GM18502 (cell line): ENCODE measurements around the gene DOCK10.

ENCODE experiments used
- ATAC-seq: cut with Tn5 transposase; IDR thresholded peaks from one replicate; pipeline ENCODE4 v1.9.1; 2021; ENCODE audit warnings: mild to moderate bottlenecking; ENCODE audit not compliant: unreplicated experiment, poor library complexity

The DOCK10 gene

DNA sequence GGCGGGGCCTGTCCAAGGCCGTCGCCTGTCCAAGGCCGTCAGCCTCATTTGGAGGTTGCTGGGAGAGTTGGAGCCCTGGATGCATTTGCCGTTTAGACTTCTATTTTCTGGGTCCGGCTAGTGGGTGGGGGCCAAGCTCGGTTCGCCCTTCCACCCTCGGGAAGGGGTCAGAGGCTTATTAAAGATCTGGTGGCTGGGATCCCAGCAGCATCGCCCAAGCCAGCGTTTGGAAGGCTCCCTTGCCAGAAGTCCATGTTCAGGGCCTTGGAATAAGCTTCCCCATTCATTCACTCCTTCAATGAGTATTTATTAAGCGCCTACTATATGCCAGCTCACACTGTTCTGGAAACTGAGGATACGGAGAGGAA is 516 bp upstream of the DOCK10 start:
- ATAC-seq = no peak

DNA sequence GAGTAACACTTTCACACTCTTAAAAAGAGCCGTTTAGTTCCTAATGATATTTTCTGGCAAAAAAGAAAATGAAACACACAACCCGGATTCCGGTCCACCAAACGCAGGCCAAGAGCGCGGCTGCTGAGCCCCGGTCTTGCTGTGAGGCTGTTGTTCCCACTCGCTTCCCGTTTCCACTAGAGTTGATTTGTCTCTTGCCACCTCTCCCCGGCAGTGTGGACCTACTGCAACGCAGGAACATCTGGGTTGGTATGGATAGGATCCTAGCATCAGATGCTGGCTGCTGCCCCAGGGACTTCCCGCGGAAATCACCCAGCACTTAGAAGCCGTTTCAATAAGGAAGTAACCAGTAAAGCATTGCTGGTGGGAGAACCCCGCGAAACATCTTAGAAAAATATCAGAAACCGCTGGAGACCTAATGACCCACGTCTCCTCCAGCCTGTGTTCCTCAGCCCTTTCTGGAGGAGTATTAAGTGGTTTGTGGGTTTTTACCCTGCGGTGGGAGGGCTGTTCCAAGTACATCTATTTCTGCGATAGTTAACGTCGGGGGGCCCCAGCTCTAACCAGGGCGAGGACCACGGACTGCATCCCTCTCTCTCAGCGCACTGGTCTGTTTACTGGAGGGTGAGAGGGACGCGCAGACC is 939 bp downstream of the DOCK10 start:
- ATAC-seq = peak; percentile 65

DNA sequence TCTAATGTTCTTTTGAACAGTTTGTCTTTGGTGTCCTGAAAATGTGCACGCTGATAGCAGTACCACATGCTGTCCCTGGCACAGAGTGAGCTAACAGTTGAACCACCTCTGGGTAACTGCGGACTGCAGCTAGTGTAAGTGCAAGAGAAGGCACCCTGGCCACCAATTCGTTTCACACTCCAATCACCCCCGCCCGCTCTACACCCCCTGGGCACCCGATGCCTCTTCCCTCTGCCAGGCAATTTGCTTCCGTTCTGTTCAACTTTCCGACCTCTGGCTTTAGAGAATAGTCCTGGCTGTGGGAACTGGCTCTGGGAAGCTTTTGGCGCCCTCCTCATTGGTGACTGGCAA is 1.4 kb downstream of the DOCK10 start:
- peak; percentile 30 for ATAC-seq

DNA sequence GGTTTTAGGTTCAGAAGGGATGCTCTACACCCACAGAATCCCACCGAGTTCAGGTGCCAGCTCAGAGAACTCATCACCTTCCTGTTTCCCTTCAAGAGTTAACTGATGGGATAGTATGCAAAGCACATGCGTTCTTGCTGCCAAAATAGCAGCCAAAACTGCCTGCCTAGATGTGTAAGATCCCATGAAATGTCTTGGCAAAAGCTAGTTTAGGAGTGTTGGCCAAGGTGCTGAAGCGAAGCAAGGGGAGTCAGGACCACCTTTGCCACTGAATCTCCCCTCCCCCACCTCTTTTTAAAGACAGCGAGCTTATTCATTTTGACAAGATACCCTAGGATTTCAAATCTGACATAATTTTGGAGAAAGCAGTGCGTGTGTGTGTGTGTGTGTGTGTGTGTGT is 2.1 kb downstream of the DOCK10 start:
- ATAC-seq = no peak

DNA sequence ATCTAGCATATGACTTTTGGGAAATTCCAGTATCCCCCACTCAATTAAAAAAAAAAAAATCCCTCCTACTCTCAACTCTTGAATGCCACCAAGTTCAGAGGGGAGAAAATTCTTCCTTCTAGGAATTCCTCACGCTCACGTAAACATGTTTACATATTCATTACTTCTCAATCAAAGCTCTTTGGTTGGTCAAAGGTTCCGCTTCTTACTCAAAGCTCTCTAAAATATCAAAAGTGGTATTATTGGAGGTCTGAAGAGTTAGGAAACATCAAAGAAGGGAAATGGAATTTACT is 4.1 kb downstream of the DOCK10 start:
- ATAC-seq = no peak

DNA sequence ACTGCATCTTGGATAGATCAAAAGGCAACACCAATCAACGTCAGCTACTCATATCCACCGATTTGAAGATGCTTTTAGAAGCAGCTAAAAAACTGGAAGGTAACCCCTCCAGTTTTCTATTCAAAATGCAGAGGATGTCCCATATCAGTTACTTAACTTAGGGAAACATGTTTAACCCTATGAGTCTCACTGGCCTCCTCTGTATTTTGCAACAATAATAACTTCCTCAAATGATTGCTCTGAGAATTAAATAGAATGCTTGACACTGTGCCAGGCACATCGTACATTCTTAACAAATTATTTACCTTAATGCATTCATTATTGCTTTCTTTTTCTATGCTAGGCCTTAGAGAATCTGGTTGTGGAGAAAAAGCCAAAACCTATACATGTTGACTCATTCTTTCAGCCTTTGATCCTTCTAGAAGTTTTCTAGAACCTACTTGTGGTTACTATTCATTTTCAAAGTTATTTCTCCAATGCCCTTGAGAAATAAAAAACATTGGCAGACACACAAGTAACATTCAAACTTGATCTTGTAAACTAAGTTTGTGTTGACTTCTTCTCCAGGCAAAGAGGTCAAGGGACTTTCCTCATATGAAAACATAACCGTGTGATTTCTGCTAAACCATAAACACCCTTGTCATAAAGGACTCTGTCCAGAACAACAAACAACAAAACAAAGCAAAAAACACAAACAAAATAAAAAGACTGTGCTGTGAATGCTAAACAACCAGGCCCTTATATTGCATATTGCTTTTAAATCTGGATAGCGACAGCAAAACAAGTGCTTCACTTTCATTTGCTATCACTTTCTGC is 4.6 kb downstream of the DOCK10 start:
- ATAC-seq = no peak

DNA sequence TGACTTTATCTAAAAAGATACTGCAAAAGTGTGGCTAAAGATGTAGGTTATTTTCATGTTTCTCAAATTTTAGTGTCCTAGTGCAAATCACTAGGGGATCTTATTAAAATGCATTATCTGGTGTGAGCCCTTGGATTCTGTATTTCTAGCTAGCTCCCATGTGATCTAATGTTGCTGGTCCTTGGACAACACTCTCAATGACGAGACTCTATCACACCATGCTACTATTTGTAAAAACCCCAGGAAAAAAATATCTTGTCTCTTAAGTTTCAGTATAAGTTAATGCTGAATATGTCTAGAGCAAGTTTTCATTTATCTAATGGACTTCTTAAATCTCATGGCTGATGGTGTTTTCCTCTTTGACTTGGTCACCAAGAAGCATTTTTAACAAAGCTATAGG is 5.8 kb downstream of the DOCK10 start:
- no peak for ATAC-seq

DNA sequence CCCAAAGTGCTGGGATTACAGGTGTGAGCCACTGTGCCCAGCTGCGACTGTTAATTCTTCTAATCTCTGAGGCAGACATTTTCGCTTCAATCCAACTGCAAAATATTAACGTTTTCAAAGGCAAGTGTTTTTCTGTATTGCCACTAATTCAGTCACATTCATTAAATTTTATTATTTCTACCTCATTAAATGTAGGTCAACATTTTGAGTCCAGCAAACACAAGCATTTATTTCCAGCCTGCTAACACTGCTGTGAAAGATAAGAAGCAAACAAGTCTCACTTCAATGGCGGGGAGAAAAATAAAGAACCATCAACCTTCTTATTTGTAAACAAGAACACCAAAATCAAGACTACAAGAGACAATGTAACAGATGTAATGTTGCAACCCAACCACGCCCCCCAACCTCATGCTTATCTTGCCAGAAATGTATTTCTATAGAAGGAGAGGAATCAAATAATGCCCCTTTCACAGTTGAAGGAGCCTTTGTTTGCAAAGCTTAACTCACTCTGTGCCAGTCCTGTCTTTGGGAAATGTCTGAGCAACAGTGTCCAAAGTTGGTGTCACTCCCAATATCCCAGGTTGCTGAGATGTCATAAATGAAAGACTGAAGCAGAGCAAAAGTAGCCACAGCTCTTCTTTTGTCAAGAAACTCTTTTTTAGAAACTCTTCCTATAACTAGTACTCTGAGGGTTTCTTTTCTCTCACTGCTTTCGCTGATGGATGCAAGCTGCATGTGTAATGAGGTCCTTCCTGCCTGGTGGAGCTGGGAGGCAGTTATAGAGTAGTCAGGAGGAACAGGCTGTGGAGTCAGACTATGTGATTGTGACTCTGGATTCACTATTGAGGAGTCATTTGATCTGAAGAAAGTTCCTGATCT is 8.6 kb downstream of the DOCK10 start:
- no peak for ATAC-seq

DNA sequence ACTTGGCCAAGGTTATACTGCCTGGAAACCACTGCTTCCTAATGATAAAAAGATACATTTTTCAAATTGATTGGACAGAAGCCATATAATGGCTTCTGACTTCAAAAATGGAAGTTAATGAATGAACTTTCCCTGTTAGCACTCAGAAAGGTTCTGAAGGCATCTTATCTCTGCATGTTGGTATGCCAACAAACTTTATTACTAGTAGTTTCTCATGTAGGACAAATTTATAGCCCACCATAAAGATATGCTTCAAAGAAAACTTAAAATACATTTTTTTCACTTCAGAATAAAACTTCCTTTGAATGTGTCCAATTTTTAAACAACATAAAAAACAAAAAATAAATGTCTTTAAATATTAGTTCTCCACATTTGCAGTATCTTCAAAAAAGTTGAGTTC is 10.0 kb downstream of the DOCK10 start:
- no peak for ATAC-seq

DNA sequence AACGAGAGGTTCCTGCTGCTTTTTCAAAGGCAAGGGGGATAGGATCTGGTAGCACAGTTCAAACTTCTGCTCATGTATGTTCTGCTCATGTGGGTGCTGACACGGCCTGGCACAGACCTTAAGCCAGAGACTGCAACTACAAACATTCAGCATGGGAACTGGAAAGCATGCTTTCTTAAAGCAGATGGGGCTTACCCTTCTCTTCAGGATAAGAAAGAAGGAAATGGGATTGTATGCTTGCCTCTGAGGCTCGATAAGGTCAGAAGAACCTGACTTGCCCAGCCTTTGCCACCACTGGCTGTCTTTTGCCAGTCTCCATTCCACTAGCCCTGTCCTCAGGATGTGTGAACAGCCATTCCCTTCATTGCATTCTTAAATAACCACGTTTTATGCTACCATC is 10.7 kb downstream of the DOCK10 start:
- ATAC-seq = no peak

DNA sequence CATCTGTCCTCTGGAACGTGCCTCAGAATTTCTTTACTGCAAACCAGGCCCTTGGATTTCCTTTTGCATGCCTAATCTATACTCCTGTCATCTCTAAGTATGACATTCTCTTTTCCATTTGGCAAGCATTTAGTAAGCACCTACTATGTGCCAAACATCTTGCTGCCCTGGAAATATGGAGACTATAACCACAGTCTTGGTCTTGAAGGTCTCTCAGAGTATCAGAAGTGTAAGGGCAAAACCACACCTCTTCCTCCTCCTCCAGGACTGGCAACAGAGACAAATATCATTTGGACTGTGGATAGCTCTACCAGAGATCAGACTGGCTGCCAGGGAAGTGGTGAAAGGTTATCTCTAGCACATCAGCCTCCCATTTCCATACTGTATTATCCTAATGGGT is 11.4 kb downstream of the DOCK10 start:
- no peak for ATAC-seq

DNA sequence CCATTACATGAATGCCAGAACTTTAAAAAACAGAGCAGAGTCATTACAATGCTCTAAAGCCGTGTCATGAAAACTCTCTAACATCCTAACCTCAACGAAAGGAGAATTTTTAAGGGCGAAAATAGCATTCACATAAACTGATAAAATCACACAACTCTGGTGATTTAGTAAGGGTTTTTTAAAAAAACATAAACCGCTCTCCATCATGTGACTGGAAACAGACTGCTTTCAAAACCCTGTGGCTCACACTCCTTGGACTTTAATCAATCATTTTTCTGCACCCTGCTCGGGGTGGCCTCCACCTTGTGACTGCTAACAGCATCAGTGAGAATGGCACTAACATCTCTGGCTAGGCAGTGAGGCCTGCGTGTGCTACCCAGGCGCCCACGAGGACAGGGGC is 12.1 kb downstream of the DOCK10 start:
- ATAC-seq = no peak

DNA sequence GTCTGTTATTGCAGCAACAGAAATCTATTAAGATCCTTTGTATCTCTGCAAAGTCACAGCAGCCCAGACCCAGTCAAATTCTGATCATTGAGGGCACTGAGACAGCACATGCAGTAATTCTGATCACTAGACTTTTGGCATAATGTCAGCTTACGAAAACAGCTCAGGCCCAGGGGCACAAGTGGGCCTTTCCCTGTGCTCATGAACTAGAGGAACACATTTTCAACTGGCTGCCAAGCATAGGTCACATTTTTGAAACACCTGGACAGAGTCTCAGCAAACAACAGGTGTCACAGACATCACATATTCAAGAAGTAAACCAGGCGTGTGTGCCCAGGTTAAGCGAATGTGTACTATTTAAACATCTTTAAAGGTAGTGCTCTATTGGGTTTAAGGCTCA is 13.7 kb downstream of the DOCK10 start:
- ATAC-seq = no peak

DNA sequence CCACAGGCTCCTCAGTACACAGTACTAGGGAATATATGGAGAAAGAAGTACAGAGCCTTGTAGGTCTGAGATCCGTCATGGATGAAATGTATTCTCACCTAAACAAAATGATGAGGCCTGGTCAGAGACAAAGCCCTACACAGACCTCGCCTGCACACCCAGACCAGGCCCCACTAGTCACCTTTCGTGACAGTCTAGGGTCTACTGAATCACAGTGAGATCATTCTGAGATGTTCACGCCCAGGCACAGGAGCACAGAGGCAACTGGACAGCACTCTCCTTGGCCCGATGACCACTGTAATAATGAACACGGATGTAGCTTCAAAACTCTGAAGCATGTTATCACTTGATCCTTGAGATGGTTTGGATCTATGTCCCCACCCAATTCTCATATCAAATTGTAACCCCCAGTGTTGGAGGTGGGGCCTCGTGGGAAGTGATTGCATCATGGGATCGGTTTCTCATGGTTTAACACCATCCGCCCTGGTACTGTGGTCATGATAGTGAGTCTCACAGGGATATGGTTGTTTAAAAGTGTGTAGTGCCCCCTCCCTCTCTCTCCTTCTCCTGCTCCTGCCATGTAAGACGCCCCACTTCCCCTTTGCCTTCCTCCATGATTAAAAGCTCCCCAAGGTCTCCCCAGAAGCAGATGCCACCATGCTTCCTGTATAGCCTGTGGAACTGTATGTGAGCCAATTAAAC is 15.1 kb downstream of the DOCK10 start:
- no peak for ATAC-seq

DNA sequence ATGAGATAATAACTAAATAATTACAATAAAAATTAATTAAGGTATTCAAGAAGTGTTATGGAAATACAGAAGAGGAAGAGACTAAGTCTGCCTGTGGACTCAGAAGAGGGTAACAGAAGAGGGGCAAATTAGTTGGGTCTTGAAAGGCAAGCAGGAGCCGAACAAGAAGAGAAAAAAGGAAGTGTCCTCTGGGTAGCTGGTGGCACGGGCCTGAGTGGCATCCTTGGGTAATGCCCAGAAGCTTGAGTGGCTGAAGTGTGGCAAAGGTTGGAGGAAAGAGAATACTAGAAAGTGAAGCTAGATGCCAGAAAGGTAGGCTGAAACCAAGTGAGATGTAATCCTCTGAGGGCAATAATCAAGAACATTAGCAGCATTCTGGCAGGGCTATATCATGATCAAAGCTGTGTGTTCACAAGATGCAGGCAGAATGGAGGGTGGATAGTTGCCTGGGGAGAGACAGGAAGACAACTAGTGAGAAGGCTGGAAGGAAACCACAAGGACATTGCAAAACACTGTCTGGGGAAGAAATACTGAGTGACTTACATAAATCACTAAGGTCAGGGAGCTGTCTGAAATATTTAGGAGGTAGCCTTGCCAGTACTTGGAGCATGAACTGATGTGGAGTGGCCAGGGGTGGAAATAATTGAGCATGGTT is 16.2 kb downstream of the DOCK10 start:
- ATAC-seq = no peak

DNA sequence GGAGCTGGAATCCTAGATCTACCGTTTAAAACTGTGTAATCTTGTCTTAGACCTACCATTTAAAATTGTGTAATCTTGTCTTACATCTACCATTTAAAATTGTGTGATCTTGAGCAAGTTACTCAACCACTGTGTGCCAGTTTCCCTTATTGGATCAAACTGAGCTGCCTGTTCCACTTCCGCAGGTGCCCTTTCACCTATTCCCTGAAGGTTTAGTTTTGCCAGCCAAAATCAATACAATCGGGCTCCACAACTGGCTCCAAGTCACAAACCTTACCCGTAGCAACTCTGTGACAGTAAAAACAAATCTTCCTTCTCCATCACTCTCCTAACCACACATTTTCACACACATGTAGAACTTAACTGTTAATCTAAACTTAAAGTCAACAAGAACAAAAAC is 20.1 kb downstream of the DOCK10 start:
- no peak for ATAC-seq

DNA sequence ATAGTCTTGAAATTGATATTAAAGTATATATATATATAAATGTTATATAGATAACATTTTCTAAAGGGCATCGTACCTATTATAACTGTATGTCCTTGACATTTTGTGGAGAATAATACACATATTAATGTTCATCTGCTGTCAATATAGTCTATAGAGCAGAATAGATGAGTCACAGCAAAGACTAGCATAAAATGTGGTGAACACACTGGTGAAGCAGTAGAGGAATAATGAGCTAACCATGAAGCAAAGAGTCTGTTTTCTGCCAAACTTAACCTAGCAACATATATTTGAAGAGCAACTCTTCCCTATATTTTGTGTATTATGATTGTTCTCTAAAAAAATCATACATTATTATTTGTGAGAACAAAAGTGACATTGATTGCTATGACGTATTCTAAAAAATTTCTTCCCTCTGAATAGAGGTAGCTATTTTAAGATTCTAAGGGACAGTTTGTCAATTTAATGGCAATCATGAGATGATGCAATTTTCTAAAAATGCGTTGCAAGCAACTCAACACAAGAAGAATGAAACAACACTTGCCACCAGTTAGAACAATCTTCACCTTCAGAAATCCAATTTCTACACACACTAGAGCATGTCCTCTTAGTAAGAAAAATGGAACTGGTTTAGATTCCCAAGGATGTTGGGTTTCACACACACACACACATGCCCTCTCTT is 22.0 kb downstream of the DOCK10 start:
- no peak for ATAC-seq

DNA sequence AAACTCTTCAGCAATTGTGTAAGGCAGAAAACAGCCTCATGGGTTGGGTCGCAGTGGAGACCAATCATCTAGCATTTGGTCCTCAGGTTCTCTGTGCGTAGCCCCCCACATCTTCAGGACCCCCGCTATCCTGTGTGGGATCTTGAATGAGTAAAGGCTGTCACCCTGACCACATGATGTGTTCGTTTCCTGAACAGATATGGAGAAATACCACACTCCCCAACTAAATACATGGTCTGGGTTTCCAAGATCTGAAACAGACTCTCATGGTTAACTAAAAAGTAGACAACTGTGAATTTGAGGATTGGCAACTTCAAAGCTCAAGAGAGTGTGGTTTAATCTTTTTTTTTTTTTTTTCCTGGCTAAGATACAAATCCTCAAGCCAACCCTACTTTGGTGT is 23.2 kb downstream of the DOCK10 start:
- no peak for ATAC-seq

DNA sequence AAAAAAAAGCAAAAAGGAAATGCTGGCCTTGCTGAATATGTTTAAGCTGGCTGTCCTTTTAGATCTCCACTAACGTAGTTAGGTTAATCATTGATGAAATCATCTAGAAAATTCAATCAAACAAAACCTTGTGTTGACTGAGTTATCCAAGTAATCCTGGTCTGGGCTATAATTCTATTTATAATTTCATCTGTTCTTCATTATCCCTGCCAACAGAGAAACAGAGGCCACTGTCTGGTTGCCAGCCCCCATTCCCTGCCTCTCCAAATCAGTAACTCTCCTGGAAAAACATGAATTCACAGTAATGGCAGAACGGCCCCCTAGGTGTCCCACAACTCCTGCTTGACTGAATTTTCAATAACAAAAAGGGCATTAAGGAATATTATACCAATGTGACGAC is 24.6 kb downstream of the DOCK10 start:
- ATAC-seq = no peak

DNA sequence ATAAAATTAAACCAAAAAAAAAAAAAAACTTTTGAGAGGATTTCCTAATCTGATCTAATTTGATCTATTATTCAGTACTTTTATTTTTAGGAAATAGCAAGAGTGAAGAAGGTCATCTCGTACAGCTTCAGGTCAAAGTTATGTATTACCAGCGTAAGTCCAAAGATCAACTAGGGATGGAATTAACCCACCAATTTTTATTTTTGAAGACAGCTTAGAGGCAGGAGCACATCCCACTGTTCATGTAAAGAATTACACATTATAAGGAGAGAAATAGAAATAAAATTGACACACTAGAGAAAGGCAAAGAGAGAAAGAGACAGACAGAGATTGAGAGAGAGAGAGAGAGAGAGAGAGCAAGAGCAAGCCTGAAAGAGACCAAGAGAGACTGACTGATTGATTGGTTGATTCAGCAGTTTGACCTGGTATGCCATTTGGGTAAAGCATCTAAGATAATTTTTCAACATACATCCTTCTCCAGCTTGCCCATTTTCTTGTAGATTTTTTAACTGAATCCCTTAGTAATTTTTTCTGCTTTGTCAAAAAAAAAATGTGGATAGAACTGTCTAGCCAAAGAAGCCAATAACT is 25.1 kb downstream of the DOCK10 start:
- ATAC-seq = no peak
